SK-MEL-5 (cell line): Measurements from ENCODE around the gene CENPVL2. TPM values are rescaled to one million over a fixed set of nuclear protein-coding genes. Genes with fewer than 3 reads are reported as not detected.
A peak's percentile ranks its signal among the peaks of the same experiment; 100 is the strongest.
"Not testable (repeated sequence)": the region's sequence is repeated elsewhere in the genome, so short reads cannot be mapped to it uniquely, and the experiment has no call there.

ENCODE experiments used
- DNase-seq: peaks from one replicate; pipeline ENCODE4 v3.0.0-alpha.2; 2016; ENCODE audit warnings: low read depth, low spot score
- in situ Hi-C: cut with HindIII; loops from 2 replicates; pipeline ENCODE4 v1.10.0; 2016; ENCODE audit warnings: low sequenced_read_pairs, high pct_unique_total_duplicates, low pct_unique_long_range_greater_than_20kb
- polyA plus RNA-seq, 2 experiments: library from polyadenylated mRNA; depleted of rRNA; stranded (reverse); fragments of >200 nt; gene quantifications; 2 replicates each; pipeline ENCODE4 v1.2.3, GENCODE V29; 2015
- total RNA-seq: library from RNA; depleted of rRNA; stranded (reverse); fragments of >200 nt; shearing (Covaris generic); gene quantifications from 2 replicates; pipeline ENCODE4 v1.2.3, GENCODE V29; 2014; rRNA removed

The CENPVL2 gene
- total RNA-seq = 0.32 TPM in 1 of 2 replicates, not detected in the other
- polyA plus RNA-seq (2015; cell fraction: cytosol; rRNA removed) = 0.08 TPM in 1 of 2 replicates, not detected in the other
- polyA plus RNA-seq (2015; cell fraction: nucleus; rRNA removed) = not detected in 2 replicates

DNA sequence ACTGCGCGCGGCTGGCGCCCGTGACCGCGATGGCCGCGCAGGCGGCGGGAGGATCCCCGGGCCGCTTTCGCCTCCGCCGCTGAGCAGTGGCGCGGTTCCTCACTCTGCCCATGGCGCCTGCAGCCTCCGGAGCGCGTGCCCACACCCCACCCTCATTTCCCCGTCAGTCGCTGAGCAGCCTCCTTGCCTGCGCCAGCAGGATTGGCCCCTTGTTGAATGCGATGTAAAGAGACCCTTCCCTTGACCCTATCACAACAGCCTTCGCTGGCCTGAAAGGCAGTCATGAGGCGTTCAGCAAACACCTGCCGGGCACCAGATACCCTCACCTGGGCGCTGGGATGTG lies at the start of gene CENPVL2:
TSS of gene CENPVL2 (minus strand) at position 112 of the 343 bp plus-strand sequence. CDS start at position 112, 0 bp downstream.
- in situ Hi-C loops, DNase-seq: not testable (repeated sequence)

DNA sequence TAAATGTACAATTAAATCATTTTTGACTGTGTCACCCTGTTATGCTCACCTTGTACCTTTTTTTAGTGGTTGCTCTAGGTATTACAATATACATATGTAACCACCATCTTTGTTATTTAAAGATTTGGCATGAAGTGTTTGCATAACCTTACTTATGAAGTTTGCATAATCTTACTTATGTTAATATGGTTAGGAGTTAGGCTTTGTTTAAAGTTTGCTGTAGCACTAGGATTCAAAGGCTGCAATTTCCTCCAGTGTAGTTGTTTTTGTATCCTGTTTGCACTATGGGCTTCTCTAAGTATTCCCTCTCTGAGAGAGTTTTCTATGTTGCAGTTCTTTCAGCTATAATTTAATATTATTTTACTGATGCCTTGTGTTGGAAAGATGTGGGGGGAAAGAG lies 45.6 kb upstream of the CENPVL2 start:
- DNase-seq = no peak
- in situ Hi-C loops = no loop called here

DNA sequence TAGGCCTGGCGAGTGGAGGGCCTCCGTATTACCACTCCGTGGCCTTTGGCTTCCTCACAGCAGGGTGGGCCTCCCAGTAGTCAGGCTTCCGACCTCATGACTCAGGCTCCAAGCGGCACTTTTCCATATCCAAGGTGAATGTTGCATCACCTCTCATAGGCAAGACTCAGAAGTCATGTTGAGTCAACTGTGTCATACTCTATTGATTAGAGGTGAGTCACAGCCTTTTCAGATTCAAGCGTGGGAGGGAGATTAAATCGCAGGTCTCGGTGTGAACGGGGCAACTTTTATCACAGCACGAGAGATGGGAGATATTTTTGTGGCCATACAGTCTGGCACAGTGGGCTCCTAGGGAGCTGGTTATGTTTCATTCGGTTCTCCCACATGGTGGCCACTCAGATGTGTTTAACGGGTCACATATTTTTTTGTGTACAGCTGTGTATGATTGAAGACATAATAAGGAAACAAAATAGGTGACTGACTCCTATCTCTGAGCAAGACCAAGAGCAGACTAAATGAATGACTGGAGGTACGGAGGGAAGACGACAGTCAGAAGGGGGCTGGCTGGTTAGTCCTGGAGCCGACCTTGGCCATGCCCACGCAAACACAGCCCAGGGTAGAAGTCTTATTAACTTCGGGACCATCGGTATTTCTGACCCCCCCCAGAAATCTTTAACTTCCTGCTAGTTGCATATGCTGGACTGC lies 30.5 kb upstream of the CENPVL2 start:
- DNase-seq, in situ Hi-C loops: not testable (repeated sequence)

DNA sequence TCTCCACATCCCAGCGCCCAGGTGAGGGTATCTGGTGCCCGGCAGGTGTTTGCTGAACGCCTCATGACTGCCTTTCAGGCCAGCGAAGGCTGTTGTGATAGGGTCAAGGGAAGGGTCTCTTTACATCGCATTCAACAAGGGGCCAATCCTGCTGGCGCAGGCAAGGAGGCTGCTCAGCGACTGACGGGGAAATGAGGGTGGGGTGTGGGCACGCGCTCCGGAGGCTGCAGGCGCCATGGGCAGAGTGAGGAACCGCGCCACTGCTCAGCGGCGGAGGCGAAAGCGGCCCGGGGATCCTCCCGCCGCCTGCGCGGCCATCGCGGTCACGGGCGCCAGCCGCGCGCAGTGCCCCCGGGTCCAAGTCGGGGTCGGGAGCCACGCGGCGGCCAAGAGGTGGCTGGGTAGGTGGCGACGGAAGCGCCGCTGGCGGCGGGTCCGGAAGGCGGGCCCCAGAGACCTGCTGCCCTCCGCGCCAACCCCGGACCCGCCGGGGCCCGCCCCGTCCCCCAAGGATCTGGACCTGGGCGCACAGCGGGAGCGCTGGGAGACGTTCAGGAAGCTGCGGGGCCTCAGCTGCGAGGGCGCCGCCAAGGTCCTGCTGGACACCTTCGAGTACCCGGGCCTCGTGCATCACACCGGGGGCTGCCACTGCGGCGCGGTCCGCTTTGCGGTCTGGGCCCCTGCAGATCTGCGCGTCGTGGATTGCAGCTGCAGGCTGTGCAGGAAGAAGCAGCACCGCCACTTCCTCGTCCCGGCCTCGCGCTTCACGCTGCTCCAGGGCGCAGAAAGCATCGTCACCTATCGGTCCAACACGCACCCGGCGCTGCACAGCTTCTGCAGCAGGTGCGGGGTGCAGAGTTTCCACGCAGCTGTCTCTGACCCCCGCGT lies 27.9 kb upstream of the CENPVL2 start, which contains the start of gene CENPVL1:
TSS of gene CENPVL1 (plus strand) at position 236 of the 888 bp plus-strand sequence. CDS start at position 236, 0 bp downstream.
- not testable (repeated sequence) for DNase-seq

DNA sequence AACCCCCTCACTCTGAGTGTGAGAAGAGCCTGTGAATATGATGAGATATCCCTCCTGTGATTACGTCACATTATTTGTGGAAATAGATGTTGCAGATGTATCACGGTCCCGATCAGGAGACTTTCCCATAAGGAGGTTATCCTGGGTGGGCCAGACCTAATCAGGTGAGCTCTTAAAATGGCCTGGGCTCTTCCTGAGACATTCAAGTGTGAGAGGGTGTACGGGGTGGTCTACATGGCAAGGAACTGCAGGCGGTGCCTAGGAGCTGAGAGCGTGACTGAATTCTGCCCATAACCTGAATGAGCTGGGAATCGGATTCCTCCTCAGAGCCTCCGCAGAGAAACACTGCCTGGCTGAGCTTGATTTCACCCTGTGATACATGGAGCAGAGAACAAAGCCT lies 14.8 kb upstream of the CENPVL2 start:
- no peak for DNase-seq
- in situ Hi-C loops = no loop called here

More for the DNA sequence above, 27.9 kb upstream of the CENPVL2 start, which contains the start of gene CENPVL1:
- in situ Hi-C loops = not testable (repeated sequence)

DNA sequence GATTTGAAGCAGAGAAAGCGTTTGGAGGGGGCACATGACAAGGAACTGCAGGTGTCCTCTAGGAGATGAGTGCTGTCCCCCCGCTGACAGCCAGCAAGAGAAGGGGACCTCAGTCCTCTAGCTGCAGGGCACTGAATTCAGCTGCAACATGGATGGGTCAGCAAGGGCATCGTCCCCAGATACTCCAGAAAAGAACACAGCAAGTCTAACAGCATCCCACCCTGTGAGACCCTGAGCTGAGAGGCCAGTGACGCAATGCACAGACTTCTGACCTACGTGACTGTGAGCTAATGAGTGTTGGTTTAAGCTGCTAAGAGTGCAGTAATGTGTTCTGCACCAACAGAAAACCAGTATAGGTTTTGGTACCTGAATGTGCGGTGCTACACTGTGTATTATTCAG lies 11.6 kb upstream of the CENPVL2 start:
- in situ Hi-C loops = no loop called here
- DNase-seq = no peak

DNA sequence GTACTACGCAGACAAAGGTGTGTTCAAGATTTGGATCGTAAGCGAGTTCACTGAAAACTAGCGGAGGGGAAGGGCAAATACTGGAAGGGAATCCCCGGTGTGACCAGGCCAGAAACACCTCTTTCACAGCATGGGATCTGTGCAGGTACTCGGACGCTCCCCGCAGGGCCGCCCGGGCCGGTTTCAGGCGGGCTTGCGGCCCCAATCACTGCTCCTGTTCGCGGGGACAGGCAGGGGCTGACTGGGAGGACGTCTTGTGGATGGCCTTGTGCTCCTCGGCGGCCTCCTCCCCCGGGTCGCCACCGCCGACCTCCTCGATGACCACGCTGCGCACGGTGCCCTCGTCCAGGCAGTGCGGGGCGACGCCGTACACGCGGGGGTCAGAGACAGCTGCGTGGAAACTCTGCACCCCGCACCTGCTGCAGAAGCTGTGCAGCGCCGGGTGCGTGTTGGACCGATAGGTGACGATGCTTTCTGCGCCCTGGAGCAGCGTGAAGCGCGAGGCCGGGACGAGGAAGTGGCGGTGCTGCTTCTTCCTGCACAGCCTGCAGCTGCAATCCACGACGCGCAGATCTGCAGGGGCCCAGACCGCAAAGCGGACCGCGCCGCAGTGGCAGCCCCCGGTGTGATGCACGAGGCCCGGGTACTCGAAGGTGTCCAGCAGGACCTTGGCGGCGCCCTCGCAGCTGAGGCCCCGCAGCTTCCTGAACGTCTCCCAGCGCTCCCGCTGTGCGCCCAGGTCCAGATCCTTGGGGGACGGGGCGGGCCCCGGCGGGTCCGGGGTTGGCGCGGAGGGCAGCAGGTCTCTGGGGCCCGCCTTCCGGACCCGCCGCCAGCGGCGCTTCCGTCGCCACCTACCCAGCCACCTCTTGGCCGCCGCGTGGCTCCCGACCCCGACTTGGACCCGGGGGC lies 567 bp downstream of the CENPVL2 start:
- in situ Hi-C loops, DNase-seq: not testable (repeated sequence)

DNA sequence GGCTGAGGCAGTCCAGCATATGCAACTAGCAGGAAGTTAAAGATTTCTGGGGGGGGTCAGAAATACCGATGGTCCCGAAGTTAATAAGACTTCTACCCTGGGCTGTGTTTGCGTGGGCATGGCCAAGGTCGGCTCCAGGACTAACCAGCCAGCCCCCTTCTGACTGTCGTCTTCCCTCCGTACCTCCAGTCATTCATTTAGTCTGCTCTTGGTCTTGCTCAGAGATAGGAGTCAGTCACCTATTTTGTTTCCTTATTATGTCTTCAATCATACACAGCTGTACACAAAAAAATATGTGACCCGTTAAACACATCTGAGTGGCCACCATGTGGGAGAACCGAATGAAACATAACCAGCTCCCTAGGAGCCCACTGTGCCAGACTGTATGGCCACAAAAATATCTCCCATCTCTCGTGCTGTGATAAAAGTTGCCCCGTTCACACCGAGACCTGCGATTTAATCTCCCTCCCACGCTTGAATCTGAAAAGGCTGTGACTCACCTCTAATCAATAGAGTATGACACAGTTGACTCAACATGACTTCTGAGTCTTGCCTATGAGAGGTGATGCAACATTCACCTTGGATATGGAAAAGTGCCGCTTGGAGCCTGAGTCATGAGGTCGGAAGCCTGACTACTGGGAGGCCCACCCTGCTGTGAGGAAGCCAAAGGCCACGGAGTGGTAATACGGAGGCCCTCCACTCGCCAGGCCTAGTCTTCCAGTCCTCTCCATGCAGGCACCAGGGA lies 2.8 kb downstream of the CENPVL2 start:
- DNase-seq, in situ Hi-C loops: not testable (repeated sequence)

DNA sequence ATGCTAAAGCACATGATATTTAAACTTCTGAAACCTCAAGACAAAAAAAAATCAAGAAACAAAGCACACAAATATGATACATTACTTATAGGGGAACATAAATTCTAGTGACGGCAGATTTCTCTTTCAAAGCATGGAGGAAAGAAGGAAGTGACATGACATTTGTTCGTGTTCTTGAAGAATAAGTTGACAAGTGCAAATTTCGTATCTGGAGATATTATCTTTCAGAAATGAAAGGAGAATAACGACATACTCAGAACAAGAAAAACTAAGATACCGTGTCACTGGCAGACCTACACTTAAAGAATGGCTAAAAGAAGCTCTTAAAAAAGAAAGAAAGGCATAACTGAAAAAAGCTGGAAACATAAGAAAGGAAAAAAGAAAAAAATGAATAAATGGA lies 16.6 kb downstream of the CENPVL2 start:
- in situ Hi-C loops = no loop called here
- no peak for DNase-seq

DNA sequence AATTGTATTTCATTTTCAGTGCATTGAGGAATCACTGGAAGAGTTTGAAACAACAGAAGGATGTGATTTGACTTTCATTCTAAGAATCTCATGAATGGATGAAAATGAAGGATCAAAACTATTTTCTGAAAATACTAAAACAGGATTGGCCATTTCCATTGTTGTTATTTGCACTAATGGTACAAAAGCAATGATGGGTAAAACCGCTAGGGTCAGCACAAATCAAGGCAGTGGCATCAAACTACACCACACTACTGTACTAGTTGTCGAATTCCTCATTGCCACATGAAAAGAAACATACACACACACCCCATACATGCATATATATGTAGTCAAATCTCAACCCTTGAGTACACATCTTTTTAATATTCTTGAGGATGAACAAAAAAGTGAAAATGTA lies 39.3 kb downstream of the CENPVL2 start:
- DNase-seq = no peak
- in situ Hi-C loops = no loop called here

DNA sequence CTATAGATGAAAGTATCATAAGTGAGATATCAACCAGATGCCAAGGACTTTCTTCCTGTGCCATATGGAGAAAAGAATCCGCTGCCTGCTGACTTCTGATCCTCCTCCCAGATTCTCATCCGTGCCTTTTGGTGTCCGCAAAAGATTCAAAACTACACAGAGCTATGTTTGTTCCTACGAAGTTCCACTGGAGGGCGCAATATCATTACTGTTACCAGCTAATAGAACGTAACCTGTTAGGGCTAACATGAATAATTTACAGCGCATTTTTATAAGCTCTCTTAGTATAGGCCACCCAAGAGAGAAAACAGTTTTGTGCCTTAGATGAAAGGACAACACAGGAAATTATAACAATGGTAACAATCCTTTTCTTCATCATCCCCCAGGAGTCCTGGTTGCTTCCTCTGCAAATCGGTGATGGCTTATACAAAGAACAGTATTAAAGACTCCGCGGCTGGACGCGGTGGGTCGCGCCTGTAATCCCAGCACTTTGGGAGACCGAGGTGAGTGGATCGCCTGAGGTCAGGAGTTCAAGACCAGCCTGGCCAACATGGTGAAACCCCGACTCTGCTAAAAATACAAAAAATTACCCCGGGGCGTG lies 41.1 kb downstream of the CENPVL2 start:
- in situ Hi-C loops = no loop called here
- DNase-seq = peak; percentile 68

DNA sequence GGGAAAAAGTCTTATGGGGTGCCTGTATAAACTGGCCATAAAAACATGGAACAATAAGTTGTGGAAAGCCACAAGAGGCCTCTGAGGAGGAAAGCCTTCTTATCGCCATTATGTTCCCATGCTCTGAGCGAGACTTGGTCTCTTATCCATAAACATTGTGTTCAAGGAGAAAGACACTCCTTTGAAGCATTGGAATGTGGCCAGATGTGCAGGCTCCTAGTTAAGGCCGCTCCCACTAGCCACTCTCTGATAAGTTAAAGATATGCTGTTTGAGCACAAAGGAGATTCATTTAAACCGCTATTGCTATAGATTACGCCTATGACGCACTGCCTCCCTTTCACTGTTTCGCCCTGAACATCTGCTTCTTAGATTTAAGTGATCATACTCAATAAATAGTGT lies 46.1 kb downstream of the CENPVL2 start:
- DNase-seq, in situ Hi-C loops: not testable (repeated sequence)

Other genes starting within 250 kb of the CENPVL2 start
- 9.3 and 9.6 TPM in 2 replicates for gene NUDT11, start 186.2 kb downstream of the CENPVL2 start, total RNA-seq
- gene CENPVL3, start 63.9 kb downstream of the CENPVL2 start, total RNA-seq = 0.16 and 0.19 TPM in 2 replicates
- gene CENPVL1, start 27.7 kb upstream of the CENPVL2 start, total RNA-seq = 0.32 TPM in 1 of 2 replicates, not detected in the other
- gene GSPT2, start 60.6 kb upstream of the CENPVL2 start, total RNA-seq = 9.4 and 9.5 TPM in 2 replicates
- 115 and 129 TPM in 2 replicates for gene MAGED1, start 210.8 kb upstream of the CENPVL2 start, total RNA-seq